ENCODE data around the gene TRDMT1.
"Not testable (repeated sequence)": the region's sequence is repeated elsewhere in the genome, so short reads cannot be mapped to it uniquely, and the experiment has no call there.

The TRDMT1 gene

DNA sequence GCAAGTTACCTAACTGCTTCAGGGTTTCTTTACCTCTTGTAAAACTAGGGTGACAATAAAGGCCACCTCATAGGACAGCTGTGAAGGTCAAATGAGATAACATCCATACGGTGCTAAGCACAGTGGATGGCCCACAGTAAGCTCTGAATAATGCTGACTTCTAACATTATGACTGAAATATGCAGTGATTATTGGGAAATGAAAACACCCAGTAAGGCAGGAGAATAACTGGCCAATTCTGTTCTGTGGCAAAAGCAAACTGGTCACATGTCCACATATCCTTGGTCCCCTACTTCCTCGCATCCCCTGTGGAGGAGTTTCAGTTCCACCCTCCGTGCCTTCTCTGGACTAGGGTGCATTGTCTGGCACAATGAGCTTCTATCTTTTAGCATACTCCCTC is 73.2 kb downstream of the TRDMT1 start:
- no peak for DNase-seq (ENCODE audit: low read depth)

DNA sequence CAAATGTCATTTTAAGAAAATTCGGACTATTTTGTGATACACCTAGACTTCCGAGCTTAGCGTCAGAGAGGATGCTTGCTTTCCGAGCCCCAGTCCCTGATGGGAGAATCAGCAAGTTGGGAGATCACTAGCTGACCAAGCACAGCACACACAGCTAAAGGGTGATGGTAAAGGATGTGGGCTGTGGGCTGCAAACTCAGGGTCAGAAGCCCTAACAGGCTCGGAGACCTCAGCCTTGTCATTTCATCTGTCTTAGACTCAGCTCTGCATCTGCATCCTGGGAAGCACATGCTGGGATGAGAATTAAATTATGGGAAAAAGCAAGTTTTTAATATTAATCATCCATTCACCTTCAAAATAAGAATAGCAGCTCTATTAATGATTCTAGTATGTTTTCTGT is 75.1 kb downstream of the TRDMT1 start:
- no peak for DNase-seq (ENCODE audit: low read depth)

DNA sequence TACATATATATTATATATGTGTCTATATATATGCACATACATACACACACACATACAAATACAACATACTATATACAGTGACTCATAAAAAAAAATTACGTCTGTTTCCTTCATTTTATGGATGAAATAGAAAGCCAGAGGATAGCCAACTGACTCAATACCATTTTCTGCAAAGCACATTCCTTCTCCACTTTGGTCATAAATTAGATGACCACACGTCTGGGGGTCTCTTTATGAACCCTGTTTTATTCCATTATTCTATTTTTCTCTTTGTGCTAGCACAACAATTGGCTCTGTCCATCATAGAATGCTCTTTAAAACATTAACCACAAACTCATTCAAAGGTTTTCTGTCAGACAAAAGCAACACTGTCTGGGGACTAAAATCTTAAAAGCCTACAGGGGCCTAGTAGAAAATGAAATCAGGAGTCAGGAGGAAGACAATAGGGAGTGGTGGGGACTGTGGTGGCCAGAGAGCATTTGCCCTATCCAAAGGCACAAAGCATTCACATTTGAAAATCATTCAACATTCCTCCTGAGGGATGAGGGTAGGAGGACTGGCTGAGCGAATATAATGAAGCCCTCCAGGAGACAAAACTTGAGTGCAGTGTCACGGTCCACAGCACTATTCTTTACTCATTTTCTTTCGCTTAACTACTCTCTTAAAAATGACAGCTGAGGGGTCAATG is 76.1 kb downstream of the TRDMT1 start:
- DNase-seq (ENCODE audit: low read depth) = no peak

DNA sequence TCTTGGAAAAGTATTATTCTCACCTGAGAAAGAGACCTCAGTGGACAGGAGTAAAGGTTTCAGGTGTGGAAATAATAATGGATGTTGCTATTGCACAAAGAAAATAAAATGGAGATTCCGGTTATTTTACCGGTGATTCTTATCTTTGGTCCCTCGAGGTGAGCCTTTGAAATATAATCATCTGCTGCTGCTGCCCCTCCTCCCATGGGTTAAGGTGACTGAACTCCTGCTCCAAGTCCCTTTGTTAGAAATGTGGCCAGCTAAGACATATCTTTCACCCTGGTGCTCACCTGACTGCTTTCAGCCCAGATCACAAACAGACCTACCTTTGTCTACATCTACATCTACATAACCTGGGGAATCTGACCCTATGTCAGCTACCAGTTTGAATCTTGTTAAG is 77.5 kb downstream of the TRDMT1 start:
- no peak for DNase-seq (ENCODE audit: low read depth)

DNA sequence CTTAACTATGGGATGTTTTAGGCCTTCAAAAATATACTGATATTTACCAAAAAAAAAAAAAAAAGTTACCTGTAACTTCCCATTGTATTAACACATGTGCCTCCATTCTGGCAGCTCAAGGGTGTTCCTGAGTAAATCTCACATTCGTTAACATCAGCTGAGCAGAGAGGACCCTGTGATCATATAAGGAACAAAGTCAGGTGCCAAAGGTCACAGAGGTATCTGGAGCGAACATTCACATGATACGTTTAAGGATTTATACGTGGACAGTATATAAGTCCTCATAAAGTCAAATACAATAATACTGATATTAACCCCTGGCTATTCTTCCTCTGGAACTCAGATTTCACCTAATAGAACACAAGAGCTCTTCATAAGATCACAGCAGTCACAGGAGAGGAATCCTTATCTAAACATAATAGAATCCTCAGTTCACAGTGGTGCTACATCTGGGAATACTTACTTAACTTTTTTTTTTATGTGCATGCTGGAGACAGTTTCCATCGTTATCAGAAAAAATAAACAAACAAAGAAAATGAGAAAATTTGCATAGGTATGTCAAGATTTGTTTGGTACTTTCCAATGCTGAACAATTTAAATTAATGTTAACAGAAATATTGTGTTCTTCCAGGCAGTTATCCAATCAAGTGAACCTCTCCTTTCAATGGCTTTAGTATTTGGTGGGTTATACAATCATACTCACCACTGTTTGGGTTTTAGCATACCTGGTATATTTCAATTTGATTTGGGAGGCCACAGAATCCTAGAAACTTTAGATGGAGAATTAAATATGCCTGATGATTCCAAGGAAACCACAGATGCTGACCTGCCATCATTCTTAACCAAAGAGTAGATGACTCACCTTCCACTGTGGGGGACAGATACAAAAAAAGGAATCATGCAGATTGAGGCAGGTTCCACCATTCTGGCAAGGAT is 78.5 kb downstream of the TRDMT1 start:
- no peak for DNase-seq (ENCODE audit: low read depth)

DNA sequence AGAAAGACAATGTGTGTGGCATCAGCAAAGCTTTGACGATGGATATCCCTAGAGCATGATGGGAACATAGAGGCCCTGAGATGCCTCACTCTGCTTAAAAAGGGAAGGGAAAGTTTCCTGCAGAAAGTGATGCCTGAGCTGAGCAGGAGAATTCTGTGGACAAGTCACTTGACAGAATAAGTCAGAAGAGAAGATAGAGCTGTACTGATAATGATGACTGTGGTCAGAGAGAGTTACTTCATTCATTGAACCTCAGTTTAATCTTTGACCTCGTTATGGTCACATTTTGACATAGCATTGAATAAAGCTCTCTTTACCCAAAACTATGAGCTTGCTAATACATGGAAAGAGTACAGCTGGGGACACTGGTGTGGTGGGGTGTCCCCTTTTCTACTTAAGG is 79.4 kb downstream of the TRDMT1 start:
- DNase-seq (ENCODE audit: low read depth) = no peak

DNA sequence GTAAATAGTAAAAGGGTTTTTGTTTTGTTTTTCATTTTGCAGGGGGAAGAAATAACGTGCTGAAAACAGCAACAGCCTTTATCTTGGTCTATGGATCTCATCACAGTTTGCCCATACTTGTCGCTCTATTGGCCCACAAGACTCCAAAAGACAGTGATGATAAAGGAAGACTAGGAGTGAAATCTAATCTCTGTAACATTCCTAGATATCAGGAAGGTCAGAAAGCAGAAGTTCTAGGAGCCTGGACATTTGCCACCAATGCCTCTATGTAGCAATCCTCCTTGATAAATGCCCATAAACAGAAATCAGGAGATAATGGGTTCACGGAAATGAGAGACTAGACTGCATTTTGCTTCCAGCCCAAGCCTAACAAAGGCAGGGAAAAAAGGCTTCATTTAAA is 80.8 kb downstream of the TRDMT1 start:
- no peak for DNase-seq (ENCODE audit: low read depth)

DNA sequence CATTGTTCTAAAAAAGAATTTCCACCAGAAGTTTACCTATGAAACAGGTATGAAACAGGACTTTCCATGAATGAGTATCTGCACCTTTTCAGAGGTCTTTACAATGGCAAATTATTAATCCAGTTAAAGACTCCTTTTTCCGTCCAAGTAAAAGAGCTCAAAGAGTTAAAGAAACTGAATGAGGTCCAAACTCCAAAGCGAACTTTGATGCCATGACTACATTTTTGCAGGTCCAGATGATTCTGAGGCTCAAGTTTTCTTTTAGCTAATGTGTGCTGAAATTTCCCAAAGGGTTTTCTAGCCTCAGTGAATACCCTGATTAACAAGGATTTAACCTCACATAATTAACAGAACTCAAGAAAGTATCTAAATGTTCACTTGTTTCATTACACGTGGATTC is 81.6 kb downstream of the TRDMT1 start:
- no peak for DNase-seq (ENCODE audit: low read depth)

DNA sequence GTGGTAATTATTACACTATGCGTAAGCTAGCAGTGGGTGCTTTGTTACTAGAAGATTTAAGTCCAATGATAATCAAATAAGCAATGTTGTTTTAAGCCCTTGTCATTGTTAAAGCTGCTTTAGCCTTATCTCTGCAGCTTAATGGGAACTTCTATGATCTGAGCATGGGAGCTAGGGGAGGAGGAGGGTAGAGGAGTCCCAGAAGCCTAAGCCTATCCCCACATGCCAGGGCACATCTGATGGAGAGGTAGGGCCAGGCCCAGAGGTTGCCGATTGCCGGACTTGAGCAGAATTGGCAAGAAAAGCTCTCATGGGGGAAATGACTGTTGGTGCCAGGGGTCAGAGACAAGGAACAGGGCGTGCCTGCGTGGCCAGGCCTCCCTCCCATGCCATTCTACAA is 85.3 kb downstream of the TRDMT1 start:
- DNase-seq (ENCODE audit: low read depth) = no peak

DNA sequence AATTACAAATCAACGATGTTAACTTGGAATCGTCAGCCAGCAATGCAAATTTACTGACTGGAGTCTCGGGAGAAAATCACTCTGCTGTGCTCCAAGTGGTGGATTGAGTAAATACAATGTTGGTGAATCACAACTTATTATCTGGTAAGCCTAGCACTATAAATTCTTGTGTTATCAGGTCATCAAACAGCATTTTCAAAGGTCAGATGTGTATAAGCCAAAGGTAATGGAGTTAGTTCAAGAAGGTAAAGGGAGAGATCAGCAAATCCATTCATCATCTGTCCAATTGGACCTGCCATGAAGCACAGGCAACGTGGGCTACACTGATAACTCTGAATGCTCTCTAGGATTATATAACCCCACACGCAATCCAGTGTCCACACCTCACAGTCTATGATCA is 85.8 kb downstream of the TRDMT1 start:
- DNase-seq (ENCODE audit: low read depth) = peak; percentile 52

DNA sequence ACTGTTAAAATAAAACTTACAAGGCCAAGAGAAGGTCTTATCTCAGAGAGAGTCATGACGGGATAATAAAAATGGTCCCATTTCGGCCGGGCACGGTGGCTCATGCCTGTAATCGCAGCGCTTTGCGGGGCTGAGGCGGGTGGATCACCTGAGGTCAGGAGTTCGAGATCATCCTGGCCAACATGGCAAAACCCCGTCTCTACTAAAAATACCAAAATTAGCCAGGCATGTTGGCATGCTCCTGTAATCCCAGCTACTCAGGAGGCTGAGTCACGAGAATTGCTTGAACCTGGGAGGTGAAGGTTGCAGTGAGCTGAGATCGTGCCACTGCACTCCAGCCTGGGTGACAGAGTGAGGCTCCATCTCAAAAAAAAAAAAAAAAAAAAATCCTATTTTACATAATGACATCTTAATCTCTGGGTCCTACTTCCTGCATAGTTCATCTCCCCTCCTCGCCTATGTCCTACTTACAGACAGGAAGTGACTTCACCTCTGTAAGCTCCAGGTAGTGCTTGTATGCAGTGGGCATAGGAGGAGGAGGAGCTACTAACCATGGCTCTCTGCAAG is 86.5 kb downstream of the TRDMT1 start:
- DNase-seq (ENCODE audit: low read depth) = not testable (repeated sequence)

DNA sequence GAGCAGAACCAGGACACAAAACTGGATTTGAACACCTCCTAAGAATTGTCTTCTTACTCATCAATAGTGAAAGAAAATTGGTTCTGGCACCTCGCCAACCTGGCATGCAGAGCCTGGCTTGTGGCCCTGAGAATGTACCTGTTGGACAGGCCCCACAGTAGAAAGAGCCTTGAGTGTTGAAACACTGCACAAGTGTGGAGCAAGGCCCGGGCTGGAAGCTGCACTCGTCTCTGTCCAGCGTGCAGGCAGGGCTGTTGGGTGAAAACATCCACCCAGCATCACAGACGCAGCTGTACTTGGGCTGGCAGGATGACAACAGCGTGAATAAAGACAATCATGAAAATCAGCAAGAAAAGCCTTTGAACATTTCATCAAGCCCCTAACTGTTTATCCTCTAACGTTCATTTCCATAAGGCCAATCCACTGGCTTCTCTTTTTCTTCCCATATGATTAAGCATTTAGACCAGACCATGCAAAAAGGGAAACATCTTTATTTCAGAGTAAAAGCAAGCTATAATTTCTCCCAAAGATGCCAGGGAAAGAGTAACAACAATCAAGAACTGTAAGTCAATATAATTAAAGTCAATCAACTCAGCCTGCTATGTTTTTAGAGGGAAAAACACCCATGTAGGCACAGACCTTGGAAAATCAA is 87.5 kb downstream of the TRDMT1 start:
- DNase-seq (ENCODE audit: low read depth) = no peak

DNA sequence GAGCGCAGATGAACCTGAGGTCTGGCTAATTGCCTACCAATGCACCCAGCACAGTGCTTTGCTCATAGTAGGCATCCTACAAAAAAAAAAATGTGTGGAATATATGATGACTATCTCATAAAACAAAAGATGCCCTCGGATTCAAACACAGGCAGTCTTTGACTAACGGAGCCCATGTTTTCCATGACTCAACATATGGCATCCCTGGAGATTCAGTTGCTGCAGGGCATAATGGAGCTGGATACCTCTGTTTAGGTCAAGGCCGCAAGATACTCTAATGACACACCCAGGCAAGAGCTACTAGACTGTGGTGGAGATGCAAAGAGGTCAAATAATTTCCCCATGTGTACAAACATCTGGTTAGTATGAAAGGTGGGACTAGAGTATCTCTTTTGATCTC is 88.1 kb downstream of the TRDMT1 start:
- DNase-seq (ENCODE audit: low read depth) = no peak

DNA sequence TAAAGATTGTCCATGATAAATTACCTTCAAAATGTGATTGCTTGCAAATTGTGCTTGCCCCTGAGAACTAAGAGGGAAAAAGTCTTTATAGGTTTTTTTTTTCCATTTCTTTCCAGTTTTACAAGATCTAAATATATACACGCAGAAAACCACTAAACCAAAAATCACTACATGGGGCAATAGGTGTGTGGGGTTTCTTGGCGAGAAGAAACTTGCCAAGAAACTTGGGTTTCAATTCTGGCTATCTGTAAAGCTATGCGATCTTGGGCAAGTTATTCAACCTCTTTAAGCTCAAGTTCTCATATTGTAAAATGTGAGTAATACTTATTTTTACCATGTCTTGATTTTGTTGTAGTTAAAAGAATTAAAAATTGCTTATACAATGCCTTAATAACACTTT is 88.9 kb downstream of the TRDMT1 start:
- no peak for DNase-seq (ENCODE audit: low read depth)

DNA sequence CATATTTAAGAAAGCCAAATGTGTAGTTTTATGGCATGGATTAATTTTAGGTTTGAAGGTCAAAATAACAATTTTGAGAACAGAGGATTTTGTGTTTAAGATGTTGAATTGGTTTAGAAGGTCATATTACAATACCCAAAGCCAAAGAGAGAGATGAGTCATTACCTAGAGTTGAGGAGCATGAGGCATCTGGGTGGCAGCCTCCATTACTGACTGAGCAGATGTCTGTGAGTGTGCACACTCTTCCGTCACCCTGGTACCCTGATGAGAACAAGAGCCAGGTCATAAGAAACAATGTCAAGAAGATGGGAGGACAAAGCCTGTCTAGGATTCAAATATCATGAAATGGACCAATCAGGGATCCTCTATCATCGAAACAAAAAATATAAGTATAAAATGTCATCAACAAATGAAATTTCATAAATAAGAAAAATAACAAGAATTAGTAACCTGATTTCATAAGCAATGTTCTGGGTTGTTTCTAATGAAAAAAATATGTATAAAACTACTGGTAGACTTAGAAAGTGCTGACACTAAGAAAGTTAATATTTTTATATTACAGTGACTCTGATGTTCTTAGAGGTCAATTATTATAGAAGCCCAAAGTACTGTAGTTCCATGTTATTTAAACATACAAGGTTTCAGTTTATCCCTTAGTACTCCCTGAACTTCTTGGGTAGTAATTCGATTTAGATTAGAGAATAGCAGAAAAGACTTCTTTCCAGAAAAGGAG is 91.8 kb downstream of the TRDMT1 start:
- DNase-seq (ENCODE audit: low read depth) = no peak

DNA sequence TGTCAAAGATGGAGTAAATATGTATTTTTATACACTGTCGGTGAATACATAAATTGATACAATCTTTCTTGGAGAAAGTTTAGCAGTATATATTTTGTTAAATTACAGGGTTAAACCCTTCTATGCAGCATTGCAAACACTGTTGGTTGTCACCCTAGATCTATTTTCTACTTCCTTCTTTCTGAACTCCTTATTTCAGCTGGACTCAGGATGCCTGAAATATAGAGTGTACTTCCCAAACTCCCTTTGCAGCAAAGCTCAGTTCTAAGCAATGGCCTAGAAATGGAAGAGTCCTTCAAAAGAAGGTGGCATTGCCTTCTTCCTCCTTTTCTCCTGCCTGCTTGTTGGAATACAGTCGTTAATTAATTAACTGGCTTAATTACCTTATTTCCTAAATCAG is 92.4 kb downstream of the TRDMT1 start:
- DNase-seq (ENCODE audit: low read depth) = no peak

DNA sequence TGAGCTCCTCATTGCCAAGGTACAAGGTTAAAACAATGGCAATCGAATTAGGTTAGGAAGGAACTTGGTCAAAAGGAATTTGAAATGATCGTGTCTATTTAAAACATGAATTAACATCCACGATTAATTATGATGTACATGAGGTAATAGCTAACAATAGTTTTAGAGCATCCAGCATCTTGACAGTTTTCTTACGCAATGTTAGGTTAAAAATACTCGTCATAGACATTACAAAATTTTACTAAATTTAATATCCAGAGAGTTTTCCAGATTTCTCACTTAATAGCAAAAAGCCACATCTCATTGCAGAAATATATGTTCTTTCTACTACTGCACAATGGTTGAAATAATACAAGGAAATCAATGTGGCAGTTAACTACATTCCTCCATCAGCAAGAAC is 94.5 kb downstream of the TRDMT1 start:
- DNase-seq (ENCODE audit: low read depth) = no peak

DNA sequence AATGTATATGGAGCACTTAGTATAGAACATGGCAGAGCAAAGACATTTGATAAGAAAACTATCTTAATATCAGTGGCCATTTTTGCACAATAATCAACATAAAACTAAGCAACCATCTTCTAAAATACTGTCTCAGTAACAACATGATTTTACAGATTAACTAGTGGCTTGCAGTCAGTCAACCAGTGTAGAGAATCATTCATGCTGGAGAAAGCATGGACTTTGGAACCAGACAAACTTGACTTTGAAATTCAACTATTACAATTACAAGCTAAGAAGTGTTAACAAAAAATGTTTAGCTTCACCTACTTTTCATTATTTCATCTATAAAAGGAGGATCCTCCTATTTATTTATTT is 99.6 kb downstream of the TRDMT1 start:
- DNase-seq (ENCODE audit: low read depth) = no peak

DNA sequence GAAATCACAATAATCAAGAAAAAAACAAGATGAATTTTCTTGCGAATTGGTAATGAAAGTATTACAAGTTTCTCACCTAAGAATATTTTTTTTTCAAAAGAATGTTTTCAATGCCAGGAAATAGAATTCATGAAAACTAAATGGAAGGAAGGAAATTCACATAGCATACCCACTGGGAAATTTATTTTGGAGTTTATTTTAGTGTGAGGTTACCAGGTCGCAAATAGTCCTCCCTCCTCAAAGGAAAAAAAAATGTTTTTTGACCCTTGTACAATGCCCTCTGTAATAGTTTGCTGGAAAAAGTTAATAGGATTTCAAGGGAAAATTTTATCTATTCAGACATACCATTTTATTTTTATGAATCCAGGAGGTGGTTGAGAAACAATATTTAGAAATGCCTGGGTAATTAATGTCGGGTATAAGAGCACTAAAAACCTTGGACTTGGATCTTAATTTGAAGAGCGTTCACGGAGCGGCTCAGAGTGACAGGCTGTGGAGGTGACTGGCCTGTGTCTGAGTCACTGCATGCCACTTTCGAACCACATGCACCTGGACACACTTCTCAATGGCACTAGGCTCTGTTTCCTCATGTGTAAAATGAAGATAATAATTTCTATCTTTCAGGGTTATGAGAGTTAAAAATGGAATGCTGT is 100.1 kb downstream of the TRDMT1 start:
- DNase-seq (ENCODE audit: low read depth) = no peak

DNA sequence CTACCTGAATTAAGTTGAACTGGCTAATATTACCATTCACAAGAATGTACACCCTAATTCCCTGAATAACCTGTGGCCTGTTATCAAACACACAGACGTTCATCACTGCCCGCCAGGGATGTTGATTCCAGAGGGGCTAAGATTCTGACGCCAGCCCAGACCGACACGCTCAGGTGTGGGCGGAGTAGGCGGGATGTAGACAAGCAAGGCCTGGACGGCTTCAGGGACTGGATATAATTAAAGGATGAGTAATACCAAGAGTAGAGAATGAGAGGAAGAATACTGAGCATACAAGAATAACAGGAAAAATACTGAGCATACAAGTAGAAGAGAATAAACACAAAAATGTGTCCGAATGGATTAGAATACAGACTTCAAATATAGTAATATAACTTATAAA is 100.9 kb downstream of the TRDMT1 start:
- no peak for DNase-seq (ENCODE audit: low read depth)

DNA sequence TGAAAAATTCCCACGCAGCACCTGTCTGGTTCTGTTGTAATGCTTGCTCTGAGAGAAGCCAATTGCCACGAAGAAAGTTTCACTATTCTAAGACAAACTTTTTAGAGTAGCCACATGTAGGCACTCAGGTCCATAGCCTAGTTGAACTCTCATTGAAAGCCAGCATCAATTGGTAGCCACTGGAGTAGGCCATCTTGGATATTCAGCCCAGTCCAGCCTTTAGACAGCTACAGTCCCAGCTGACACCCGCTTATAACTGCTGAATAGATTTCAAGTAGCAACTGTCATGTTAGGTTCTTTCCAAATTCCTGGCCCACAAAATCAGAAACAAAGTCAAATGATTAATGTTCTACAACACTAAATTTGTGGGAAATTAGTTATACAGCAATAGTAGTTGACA is 103.5 kb downstream of the TRDMT1 start:
- DNase-seq (ENCODE audit: low read depth) = no peak
